Lung (tissue), 12 donors: ENCODE results near the gene RCBTB2. TPM values are rescaled to one million over a fixed set of nuclear protein-coding genes. Genes with fewer than 3 reads are reported as not detected.

ENCODE experiments used
- ATAC-seq: fragments of 200-7000 bp; cut with Tn5 transposase; one replicate; pipeline ENCODE4 v1.9.1; 2020; ENCODE audit warnings: moderate number of reproducible peaks; ENCODE audit not compliant: insufficient read depth, low FRiP score
- DNase-seq, 3 donors: peaks; one replicate each; pipeline ENCODE4 v3.0.0-alpha.2; 2013 to 2017
- H3K27ac ChIP-seq, 2 donors: one replicate each; pipeline ENCODE4 v1.5.1; 2013; ENCODE audit warnings: mild to moderate bottlenecking in 2 of 2, moderate library complexity in 2 of 2, control low read depth in 1 of 2, inconsistent platforms in 1 of 2, low read depth in 1 of 2, low read length in 1 of 2
- H3K27me3 ChIP-seq, 3 donors: one replicate each; pipeline ENCODE4 v1.5.1; 2013; ENCODE audit warnings: low read length in 2 of 3; ENCODE audit not compliant: control insufficient read depth in 3 of 3, insufficient read depth in 3 of 3
- H3K36me3 ChIP-seq, 4 donors: one replicate each; pipeline ENCODE4 v1.5.1; 2013; ENCODE audit warnings: low read length in 4 of 4, mild to moderate bottlenecking in 1 of 4, moderate library complexity in 1 of 4; ENCODE audit not compliant: control insufficient read depth in 4 of 4, insufficient read depth in 4 of 4
- H3K4me1 ChIP-seq, 5 donors: one replicate each; pipeline ENCODE4 v1.5.1; 2013; ENCODE audit warnings: low read length in 5 of 5, mild to moderate bottlenecking in 2 of 5, moderate library complexity in 1 of 5; ENCODE audit not compliant: control insufficient read depth in 5 of 5, insufficient read depth in 5 of 5
- H3K4me3 ChIP-seq: one replicate; pipeline ENCODE4 v1.5.1; 2013; ENCODE audit warnings: mild to moderate bottlenecking, control low read depth, moderate library complexity
- H3K9ac ChIP-seq, 2 donors: one replicate each; pipeline ENCODE4 v1.5.1; 2013; ENCODE audit warnings: low read length in 2 of 2, control low read depth in 1 of 2; ENCODE audit not compliant: insufficient read depth in 1 of 2
- H3K9me3 ChIP-seq, 4 donors: one replicate each; pipeline ENCODE4 v1.5.1; 2013; ENCODE audit warnings: low read length in 3 of 4, mild to moderate bottlenecking in 1 of 4, moderate library complexity in 1 of 4; ENCODE audit not compliant: control insufficient read depth in 4 of 4, insufficient read depth in 3 of 4
- CTCF ChIP-seq: IDR thresholded peaks from 2 replicates; pipeline ENCODE4 v1.5.1; 2012; ENCODE audit warnings: mild to moderate bottlenecking; ENCODE audit errors: control extremely low read depth, extremely low read depth
- WGBS, 2 donors: extraction: QIAGEN DNeasy Blood & Tissue Kit; methylation state at CpG; one replicate each; pipeline ENCODE4 v1.1.7; 2013; 5-methylcytosine and 5-hydroxymethylcytosine counted together
- polyA plus RNA-seq, 2 donors: library from polyadenylated mRNA; stranded (reverse); fragments of 200-250 nt; gene quantifications; one replicate each; pipeline ENCODE4 v1.2.1, GENCODE V29; 2013
- total RNA-seq, 2 donors: library from RNA; depleted of rRNA in 1 of 2; stranded (reverse); fragments of >200 nt in 1 of 2; gene quantifications; one replicate each; pipeline ENCODE4 v1.2.1, GENCODE V29; 2014 to 2021
- donor health status: control.
- donor health status: control.
- donor health status: Bipolar disorder and iron deficiency.
- donor health status: healthy.
- donor health status: DM: yes; HTN: yes; CAD: no.

Gene RCBTB2
- total and polyA plus RNA-seq, 4 donors = 8.5 to 18.4 (median 12.1) TPM

GRCh38 chr13:48576448-48577010, 43.6 kb upstream of the RCBTB2 start:
- WGBS, 2 donors = 86 to 91% methylated on average over 5 of the region's 5 CpGs
- Histone ChIP-seq H3K27ac (no peak overlapping the region), H3K36me3 (no peaks in the 10 kb centered on the region), H3K27me3 (no peaks in the 10 kb centered on the region), H3K4me3 (no peak overlapping the region), H3K9me3 (no peaks in the 10 kb centered on the region), H3K4me1 (peaks cover 0 to 7% (median 1%) of the 10 kb centered on the region in 5 donors), H3K9ac (no peak overlapping the region)
- DNase-seq (no peak), ATAC-seq (no peak)
- TF ChIP-seq CTCF = no peak

DNA sequence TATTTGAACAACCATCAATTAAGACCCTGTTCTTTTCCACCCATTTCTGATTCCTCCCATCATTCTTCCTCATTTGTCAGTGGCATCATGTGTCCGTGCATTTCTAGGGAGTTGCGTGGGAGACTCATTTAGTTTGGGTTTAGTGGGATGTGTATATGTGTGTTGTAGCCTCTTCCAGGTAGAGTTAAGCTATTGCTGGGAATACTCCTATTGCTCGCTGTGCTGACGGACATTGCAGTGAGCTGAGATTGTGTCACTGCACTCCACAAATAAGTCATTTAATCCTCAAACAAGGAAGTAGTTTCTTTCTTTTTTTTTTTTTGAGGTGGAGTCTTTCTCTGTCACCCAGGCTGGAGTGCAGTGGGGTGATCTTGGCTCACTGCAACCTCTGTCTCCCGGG, 42.2 kb upstream of the RCBTB2 start:
- Histone ChIP-seq H3K36me3 (no peaks in the 10 kb centered on the region), H3K9me3 (no peaks in the 10 kb centered on the region), H3K4me3 (no peak overlapping the region), H3K27me3 (no peaks in the 10 kb centered on the region), H3K27ac (no peak overlapping the region), H3K9ac (no peak overlapping the region), H3K4me1 (peaks cover 3 to 20% (median 5%) of the 10 kb centered on the region in 5 donors)
- TF ChIP-seq CTCF = no peak
- DNase-seq (no peak), ATAC-seq (no peak)
- 47 to 70% methylated on average over 5 of the region's 5 CpGs for WGBS, 2 donors

GRCh38 chr13:48574041-48574796, 41.3 kb upstream of the RCBTB2 start:
- H3K27ac ChIP-seq = peak overlapping the region in 1 of 2 donors; percentile 45
- H3K9ac ChIP-seq = no peak overlapping the region
- peaks cover 3 to 26% (median 7%) of the 10 kb centered on the region in 5 donors for H3K4me1 ChIP-seq
- H3K4me3 ChIP-seq = no peak overlapping the region
- H3K9me3 ChIP-seq = no peaks in the 10 kb centered on the region
- 79 to 81% methylated on average over 5 of the region's 5 CpGs for WGBS, 2 donors
- no peak for TF ChIP-seq CTCF
- ATAC-seq (no peak), DNase-seq (no peak)
- no peaks in the 10 kb centered on the region for H3K36me3 ChIP-seq
- H3K27me3 ChIP-seq = no peaks in the 10 kb centered on the region
